ENCODE data around the gene S100A8.
A peak's percentile ranks its signal among the peaks of the same experiment; 100 is the strongest.
"Not testable (repeated sequence)": the region's sequence is repeated elsewhere in the genome, so short reads cannot be mapped to it uniquely, and the experiment has no call there.

The S100A8 gene

GRCh38 chr1:153360592-153361479 lies 30.0 kb downstream of the S100A8 start:
- DNase-seq, result no peak

- no peak for DNase-seq
These were observed 30.7 kb downstream of the S100A8 start for GRCh38 chr1:153360190-153360589.

- DNase-seq, result no peak
These were observed 31.6 kb downstream of the S100A8 start for GRCh38 chr1:153359241-153359640.

GRCh38 chr1:153358691-153358975 lies 32.2 kb downstream of the S100A8 start:
- no peak for DNase-seq

- no peak for DNase-seq
These were observed 32.8 kb downstream of the S100A8 start, which contains the start of gene S100A9 for GRCh38 chr1:153357853-153358690. Gene S100A9, plus strand, starts transcription at chr1:153357854. Its CDS starts 430 bp downstream, at chr1:153358284.

- no peak for DNase-seq
These were observed 33.6 kb downstream of the S100A8 start for GRCh38 chr1:153357076-153357852.

- DNase-seq, result no peak
These were observed 34.3 kb downstream of the S100A8 start for GRCh38 chr1:153356392-153357075.

- DNase-seq, result no peak
These were observed 35.3 kb downstream of the S100A8 start for GRCh38 chr1:153355445-153356071.

- no peak for DNase-seq
These were observed 36.2 kb downstream of the S100A8 start for GRCh38 chr1:153354515-153355193.

GRCh38 chr1:153353226-153353947 lies 37.5 kb downstream of the S100A8 start:
- DNase-seq, result peak; percentile 34

GRCh38 chr1:153352523-153352922 lies 38.4 kb downstream of the S100A8 start:
- DNase-seq, result peak; percentile 75

GRCh38 chr1:153350321-153350957 lies 40.4 kb downstream of the S100A8 start:
- DNase-seq, result no peak

GRCh38 chr1:153349363-153350320 lies 41.2 kb downstream of the S100A8 start:
- DNase-seq, result no peak

- no peak for DNase-seq
These were observed 42.1 kb downstream of the S100A8 start, which contains the start of gene PGLYRP4 for GRCh38 chr1:153348511-153349362. Gene PGLYRP4, minus strand, starts transcription at chr1:153348841. Its CDS starts 909 bp downstream, at chr1:153347932.

- no peak for DNase-seq
These were observed 43.0 kb downstream of the S100A8 start for GRCh38 chr1:153347856-153348255.

- DNase-seq, result not testable (repeated sequence)
These were observed 43.8 kb downstream of the S100A8 start for GRCh38 chr1:153347049-153347448.

- DNase-seq, result no peak
These were observed 44.7 kb downstream of the S100A8 start for GRCh38 chr1:153346077-153346723.
